SW 1271 (cell line): ENCODE data around the gene THAP3.

ENCODE experiments used
- DNase-seq, 2 experiments: peaks; one replicate each; lab custom pipeline; 2025; lab: John Stamatoyannopoulos, UW

Gene THAP3, protein sequence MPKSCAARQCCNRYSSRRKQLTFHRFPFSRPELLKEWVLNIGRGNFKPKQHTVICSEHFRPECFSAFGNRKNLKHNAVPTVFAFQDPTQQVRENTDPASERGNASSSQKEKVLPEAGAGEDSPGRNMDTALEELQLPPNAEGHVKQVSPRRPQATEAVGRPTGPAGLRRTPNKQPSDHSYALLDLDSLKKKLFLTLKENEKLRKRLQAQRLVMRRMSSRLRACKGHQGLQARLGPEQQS

DNA sequence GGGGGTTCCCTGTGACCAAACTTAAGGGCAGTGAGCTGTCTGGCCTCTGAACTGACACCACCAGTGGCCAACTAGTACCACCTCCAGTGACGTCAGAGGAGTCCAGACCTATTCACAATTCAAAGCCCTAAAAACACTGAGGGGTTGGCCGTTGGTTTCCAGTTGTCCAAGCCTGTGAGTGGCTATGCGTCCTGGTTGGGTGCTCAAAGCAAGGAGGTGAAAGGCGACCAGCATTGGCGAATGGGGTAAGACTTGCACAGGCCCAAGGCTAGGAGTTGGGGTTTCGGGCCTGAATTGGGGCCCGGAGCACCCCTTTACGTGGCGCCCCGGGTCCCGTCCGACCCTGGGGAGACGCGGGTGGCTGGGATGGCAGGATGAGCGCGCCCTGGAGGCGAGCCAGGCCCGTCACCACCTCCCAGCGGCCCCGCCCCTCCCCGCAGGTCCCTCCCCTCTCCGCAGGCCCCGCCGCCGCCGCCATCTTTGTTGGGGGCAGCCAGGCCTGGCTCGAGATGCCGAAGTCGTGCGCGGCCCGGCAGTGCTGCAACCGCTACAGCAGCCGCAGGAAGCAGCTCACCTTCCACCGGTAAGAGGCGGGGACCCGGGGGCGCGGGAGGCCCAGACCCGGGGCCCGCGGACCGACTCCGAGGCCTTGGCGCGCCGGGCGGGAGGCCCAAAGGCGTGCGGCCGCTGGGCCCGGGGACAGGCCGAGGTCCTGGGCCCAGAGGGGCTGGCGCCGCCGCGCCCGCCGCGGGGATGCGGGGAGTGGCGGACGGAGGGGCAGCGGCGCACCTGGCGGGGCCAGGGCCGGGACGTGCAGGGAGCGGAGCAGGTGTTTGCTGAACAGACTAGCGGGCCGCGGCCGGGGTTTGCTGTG is at the start of gene THAP3:
THAP3 (plus strand) TSS at position 159 of the 874 bp plus-strand sequence; CDS start at position 510, 351 bp downstream.
- peak; percentile 56 to 75 for DNase-seq

DNA sequence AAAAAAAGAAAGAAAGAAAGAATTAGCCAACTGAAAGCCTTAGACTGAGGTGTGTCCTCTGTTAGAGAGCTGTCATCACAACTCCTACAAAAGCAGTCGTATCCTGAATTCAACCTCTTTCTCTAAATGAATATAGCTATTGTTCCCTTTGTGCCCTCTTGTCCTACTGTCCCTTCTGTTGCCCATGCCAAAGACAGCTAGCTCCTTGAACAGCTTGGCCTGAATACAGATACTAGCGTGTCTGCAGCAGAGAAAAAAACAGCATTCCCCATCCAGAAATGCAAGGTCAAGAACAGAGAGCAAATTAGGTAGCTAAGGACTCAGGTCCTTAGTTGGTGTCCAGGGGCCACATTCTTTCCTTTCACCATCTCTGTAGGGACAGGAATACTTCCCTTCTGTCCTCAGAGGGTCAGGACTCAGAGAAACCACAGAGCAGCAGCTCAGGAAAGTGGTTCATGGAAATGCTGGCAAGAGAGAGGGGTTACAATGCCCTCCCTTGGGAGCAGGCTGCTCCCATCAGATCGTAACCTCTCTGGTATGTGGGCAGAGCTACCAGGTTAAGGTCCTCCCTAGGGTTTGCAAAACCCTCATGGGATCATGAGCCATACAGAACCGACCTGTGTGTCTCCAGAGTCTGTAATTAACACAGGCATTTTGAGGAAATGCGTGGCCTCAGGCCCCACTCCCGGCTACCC is 46.7 kb upstream of the THAP3 start:
- no peak for DNase-seq

DNA sequence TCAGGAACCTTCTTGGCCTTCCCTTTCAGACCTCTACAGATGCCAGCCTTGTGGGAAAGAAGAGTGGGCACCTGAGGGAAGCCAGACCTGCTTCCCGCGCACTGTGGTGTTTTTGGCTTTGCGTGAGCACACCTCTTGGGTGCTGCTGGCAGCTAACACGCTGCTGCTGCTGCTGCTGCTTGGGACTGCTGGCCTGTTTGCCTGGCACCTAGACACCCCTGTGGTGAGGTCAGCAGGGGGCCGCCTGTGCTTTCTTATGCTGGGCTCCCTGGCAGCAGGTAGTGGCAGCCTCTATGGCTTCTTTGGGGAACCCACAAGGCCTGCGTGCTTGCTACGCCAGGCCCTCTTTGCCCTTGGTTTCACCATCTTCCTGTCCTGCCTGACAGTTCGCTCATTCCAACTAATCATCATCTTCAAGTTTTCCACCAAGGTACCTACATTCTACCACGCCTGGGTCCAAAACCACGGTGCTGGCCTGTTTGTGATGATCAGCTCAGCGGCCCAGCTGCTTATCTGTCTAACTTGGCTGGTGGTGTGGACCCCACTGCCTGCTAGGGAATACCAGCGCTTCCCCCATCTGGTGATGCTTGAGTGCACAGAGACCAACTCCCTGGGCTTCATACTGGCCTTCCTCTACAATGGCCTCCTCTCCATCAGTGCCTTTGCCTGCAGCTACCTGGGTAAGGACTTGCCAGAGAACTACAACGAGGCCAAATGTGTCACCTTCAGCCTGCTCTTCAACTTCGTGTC is 45.9 kb upstream of the THAP3 start:
- DNase-seq: no peak

DNA sequence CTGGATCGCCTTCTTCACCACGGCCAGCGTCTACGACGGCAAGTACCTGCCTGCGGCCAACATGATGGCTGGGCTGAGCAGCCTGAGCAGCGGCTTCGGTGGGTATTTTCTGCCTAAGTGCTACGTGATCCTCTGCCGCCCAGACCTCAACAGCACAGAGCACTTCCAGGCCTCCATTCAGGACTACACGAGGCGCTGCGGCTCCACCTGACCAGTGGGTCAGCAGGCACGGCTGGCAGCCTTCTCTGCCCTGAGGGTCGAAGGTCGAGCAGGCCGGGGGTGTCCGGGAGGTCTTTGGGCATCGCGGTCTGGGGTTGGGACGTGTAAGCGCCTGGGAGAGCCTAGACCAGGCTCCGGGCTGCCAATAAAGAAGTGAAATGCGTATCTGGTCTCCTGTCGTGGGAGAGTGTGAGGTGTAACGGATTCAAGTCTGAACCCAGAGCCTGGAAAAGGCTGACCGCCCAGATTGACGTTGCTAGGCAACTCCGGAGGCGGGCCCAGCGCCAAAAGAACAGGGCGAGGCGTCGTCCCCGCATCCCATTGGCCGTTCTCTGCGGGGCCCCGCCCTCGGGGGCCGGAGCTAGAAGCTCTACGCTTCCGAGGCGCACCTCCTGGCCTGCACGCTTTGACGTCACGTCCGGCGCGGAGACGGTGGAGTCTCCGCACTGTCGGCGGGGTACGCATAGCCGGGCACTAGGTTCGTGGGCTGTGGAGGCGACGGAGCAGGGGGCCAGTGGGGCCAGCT is 45.1 kb upstream of the THAP3 start, which contains the start of gene ZBTB48:
ZBTB48 (plus strand) TSS at position 621 of the 745 bp plus-strand sequence. CDS start 616 bp downstream, outside the sequence.
- peak; percentile 84 to 90 for DNase-seq

DNA sequence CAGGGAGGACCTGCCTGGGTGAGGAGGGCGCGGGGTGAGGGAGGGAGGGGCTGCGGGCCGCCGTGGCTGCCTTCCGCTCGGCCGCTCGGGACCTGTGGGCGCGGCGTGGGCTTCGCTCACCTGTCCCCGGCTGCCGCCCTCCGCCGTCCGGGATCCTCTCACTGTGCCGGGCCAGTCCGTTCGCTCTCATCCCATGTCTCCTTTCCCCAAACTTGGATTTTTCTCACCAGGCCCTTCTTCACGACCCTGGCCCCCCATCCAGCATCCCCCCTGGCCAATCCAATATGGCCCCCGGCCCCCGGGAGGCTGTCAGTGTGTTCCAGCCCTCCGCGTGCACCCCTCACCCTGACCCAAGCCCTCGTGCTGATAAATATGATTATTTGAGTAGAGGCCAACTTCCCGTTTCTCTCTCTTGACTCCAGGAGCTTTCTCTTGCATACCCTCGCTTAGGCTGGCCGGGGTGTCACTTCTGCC is 44.5 kb upstream of the THAP3 start:
- DNase-seq: no peak

DNA sequence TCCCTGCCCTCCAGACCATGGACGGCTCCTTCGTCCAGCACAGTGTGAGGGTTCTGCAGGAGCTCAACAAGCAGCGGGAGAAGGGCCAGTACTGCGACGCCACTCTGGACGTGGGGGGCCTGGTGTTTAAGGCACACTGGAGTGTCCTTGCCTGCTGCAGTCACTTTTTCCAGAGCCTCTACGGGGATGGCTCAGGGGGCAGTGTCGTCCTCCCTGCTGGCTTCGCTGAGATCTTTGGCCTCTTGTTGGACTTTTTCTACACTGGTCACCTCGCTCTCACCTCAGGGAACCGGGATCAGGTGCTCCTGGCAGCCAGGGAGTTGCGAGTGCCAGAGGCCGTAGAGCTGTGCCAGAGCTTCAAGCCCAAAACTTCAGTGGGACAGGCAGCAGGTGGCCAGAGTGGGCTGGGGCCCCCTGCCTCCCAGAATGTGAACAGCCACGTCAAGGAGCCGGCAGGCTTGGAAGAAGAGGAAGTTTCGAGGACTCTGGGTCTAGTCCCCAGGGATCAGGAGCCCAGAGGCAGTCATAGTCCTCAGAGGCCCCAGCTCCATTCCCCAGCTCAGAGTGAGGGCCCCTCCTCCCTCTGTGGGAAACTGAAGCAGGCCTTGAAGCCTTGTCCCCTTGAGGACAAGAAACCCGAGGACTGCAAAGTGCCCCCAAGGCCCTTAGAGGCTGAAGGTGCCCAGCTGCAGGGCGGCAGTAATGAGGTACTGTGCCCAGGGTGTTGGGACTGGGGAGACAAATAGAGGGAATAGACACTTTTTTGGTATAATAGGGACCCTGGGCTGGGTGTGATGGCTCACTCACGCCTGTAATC is 43.9 kb upstream of the THAP3 start:
- no peak for DNase-seq

DNA sequence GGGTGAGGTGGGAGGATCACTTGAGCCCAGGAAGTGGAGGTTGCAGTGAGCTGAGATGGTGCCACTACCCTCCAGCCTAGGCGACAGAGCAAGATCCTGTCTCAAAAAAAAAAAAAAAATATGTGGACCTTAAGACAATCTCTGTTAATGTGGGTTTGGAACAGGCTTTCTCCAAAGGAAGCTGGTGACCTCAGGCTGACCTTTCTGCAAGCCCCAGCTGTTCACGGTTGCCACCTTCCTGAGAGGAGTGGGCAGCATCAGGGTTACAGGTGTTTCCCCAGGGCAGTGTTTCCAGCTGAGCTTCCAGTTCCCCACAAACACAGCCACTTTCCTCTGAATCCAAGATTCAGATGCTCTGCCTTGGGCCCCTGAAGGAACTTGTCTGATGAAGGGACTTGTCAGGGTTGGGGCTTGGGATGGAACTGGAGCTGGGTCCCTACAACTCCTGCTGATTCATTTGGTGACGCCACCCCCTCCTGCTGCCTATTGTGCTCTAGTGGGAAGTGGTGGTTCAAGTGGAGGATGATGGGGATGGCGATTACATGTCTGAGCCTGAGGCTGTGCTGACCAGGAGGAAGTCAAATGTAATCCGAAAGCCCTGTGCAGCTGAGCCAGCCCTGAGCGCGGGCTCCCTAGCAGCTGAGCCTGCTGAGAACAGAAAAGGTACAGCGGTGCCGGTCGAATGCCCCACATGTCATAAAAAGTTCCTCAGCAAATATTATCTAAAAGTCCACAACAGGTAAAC is 42.9 kb upstream of the THAP3 start:
- no peak for DNase-seq

DNA sequence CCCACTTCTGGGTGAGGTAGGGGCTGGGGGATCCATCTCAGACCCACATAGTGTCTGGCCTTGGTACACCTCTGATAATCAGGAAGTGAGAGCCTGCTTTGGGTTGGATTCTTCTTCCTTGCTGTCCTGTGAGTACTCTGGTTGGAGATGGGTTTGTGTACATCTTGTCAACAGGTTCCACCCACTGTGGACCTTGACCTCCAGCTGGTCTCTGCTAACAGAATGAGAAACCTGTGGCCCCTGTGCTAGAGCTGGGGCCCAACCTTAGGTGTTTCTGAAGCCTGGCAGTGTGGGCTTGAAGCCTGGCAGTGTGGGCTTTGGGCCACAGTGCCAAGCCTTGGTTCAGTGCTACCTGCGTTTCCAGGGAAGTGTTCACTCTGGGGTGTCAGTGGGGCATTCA is 42.3 kb upstream of the THAP3 start:
- no peak for DNase-seq

DNA sequence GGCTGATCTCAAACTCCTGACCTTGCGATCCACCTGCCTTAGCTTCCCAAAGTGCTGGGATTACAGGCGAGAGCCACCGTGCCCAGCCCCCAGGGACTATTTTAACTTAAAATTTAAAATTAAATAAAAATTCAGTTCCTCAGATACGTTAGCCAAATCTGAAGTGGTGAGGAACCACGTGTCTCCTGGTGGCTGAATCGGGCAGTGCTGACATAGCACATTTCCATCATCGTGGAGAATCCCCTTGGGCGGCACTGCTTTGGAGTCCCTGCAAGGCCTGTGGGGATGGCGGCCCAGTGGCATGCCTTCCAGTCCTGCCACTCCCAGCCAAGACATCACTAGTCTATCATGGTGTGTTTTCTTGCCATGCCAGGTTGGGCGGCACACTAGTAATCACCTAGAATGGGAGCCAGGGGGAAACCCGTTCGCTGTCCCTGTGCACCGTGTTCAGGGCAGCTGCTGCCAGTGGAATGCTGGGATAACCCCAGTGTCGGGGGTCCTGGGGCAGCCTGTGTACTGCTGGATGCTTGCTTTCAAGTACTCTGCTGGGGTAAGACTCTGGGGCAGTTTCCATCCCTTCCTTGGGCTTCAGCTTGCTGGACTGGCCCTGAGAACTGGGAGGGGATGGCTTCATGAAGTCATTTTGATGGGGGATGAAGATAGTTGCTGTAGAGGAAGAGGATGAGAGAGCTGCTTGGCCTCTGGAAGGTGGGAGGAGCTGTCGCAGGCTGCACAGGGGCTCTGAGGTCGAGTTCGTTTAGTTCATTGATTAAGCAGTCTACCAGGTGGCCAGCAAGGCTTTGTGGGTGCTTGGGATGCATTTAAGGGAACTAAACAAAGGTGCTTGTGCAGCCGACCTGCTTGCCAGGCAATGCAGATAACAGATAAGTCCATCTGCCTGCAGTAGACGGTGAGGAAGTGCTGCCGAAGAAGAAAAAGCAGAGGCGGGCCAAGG is 40.3 kb upstream of the THAP3 start:
- DNase-seq: no peak

DNA sequence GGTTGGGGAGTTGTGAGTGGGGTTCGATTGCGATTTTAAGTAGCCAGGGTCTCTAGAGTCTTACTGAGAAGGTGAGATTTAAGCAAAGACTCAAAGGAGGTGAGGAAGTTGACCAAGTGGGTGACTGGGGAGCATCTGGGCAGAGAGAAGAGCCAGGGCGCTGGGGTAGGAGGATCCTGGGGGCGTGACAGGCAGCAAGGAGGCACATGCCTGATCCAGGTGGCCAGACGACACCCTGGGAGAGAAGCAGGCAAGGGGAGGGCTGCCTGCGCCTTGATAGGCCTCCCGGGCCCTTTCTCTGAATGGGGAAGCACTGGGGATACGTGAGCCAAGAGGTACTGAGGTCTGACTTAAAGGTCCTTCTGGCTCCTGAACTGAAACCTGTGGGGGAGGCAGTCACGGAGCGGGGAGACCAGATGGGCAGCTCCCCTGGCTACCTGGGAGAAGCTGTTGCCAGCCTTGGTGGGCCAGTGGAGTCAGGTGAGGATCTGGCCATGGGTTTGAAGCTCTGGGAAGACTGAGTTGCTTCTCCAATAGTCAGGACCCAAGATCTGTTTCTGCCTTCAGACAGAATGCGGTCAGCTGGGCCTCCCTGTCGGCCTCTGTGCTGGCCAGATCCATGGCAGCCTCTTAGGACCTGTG is 39.5 kb upstream of the THAP3 start:
- DNase-seq: no peak

DNA sequence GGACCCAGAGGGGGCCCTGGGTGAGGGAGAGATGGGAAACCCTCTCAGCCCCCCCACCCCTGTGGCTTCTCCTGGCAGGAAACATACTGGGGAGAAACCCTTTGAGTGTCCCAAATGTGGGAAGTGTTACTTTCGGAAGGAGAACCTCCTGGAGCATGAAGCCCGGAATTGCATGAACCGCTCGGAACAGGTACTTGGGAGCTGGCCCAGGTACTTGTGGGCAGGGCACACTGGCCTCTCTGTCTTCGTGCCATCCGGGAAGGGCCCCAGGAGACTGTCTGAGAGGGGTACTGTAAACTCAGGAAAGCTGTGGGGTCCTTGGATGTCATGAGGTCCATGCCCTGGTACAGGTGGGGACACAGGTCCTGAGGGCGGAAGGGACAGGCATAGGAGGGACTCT is 38.8 kb upstream of the THAP3 start:
- DNase-seq: no peak

DNA sequence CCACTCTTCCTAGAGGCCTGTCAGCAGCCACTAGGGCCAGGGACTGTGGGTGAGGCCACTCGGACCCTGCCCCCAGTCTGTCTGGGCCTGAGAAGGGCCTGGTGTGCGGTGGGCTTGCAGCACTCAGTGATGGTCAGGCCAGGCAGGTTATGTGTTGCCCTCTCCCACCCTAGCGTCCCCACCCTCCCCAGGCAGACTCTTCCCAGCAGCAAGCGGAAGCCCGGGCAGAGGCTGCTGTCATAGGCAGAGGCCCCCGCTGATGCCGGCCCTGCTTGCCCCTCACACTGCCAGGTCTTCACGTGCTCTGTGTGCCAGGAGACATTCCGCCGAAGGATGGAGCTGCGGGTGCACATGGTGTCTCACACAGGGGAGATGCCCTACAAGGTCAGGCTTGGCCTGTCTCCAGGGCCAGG is 38.3 kb upstream of the THAP3 start:
- no peak for DNase-seq

DNA sequence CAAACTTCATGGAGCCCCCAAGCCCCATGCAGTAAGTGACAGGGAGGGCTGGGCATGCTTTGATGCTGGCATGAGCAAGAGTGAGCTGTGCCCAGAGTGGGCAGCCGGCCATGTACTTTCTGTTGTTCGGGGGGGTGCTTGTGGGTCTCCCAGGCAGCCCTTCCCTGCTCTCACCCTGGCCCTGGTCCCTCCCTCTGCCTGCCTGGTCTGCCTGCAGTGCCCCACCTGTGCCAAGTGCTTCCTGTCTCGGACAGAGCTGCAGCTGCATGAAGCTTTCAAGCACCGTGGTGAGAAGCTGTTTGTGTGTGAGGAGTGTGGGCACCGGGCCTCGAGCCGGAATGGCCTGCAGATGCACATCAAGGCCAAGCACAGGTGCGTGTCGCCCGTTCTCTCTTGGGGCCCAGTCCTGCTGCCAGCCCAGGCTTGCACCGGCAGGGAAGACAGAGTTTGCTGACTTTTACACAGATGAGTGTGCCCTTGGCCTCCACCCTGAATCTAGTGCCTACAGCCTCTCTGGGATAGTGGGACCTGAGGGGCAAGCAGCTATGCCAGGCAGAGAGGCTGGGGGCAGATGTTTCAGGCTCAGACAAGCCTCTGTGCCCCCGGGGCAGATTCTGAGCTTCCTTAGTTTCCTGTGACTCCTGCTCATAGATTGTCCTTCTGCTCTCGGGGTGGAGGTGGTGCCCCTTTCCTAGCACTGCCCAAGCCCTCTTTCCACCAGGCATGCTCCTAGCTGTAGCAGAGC is 37.2 kb upstream of the THAP3 start:
- DNase-seq: no peak

DNA sequence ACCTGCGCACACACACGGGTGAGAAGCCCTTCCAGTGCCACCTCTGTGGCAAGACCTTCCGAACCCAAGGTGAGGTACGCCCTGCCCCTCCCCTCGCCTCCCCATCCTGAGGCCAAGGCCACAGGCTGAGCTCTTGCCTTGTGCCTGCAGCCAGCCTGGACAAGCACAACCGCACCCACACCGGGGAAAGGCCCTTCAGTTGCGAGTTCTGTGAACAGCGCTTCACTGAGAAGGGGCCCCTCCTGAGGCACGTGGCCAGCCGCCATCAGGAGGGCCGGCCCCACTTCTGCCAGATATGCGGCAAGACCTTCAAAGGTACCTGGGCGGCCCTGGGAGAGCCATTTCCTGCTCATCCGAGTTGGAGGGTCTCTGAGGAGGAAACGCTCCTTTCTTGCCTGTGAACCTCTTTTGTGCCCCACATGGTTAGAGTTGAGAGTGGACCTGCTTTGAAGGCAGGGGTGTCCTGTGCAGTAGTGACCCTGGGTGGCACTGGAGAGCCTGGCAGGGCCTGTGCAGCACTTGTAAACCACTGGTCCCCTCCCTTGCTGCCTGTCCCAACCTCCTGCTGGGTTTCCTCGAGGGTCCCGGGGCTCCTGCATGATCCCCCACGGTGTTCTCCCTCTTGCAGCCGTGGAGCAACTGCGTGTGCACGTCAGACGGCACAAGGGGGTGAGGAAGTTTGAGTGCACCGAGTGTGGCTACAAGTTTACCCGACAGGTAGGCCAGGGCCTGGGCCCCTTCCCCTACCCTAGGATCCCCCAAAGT is 36.4 kb upstream of the THAP3 start:
- no peak for DNase-seq

DNA sequence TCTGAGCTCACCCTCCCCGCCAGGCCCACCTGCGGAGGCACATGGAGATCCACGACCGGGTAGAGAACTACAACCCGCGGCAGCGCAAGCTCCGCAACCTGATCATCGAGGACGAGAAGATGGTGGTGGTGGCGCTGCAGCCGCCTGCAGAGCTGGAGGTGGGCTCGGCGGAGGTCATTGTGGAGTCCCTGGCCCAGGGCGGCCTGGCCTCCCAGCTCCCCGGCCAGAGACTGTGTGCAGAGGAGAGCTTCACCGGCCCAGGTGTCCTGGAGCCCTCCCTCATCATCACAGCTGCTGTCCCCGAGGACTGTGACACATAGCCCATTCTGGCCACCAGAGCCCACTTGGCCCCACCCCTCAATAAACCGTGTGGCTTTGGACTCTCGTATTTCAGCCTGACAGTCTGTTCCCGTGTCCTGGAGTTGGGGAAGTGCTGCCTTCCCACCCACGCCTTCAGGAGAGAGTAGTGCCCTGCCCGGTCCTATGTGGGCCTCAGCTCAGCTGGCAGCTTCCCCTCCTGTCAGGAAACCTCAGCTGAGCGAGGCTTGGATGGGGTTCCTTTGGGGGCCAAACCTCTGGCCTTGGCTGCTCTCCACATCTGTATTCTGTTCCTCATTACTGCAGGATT is 35.7 kb upstream of the THAP3 start:
- DNase-seq: no peak

DNA sequence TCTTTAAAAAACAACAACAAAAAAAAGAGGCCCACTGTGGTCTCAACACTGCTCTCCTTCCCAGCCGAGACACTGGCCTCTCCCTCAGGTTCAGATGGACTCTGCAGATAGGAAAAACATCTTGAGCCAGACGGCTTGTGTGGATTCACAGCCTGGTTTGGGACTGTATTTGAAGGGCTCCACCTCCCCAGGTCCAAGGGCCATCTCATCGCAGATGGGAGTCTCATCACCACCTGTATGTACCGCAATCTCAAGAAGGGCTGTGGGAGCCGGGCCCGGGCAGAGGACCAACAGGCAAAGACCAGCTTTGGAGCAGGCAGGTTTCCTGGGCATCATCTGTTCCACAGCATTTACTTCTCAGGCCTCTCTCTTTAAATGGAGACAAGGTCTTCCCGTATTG is 34.6 kb upstream of the THAP3 start:
- DNase-seq: no peak
